Tibial artery (tissue), 4 donors: Measurements from ENCODE around the gene ALOX12.
"Not testable (repeated sequence)": the region's sequence is repeated elsewhere in the genome, so short reads cannot be mapped to it uniquely, and the experiment has no call there.

Source experiments
- DNase-seq, 2 donors: peaks; one replicate each; pipeline ENCODE4 v3.0.0-alpha.2; 2019
- H3K27ac ChIP-seq, 2 donors: fragments of 200-600 bp; sonication (generic) in 1 of 2; 1 replicate in 1 of 2; 2 replicates in 1 of 2; pipeline ENCODE4 v1.5.1; 2018 to 2019; ENCODE audit warnings: mild to moderate bottlenecking in 1 of 2
- H3K27me3 ChIP-seq, 2 donors: fragments of 200-600 bp; sonication (generic) in 1 of 2; one replicate each; pipeline versions ENCODE4 v1.5.1 to v1.6.0; 2016 to 2019
- H3K36me3 ChIP-seq, 3 donors: fragments of 200-600 bp; sonication (generic) in 2 of 3; one replicate each; pipeline ENCODE4 v1.5.1; 2016 to 2019; ENCODE audit warnings: mild to moderate bottlenecking in 2 of 3
- H3K4me1 ChIP-seq, 4 donors: fragments of 200-600 bp; sonication (generic) in 2 of 4; 1 replicate in 3 of 4; 2 replicates in 1 of 4; pipeline ENCODE4 v1.5.1; 2016 to 2019
- H3K4me3 ChIP-seq, 2 donors: fragments of 200-600 bp; sonication (generic) in 1 of 2; 1 replicate in 1 of 2; 2 replicates in 1 of 2; pipeline ENCODE4 v1.5.1; 2018 to 2019; ENCODE audit warnings: mild to moderate bottlenecking in 2 of 2
- H3K9me3 ChIP-seq, 3 donors: fragments of 200-600 bp; sonication (generic) in 1 of 3; one replicate each; pipeline ENCODE4 v1.5.1; 2016 to 2019
- intact Hi-C: fragments of 100-400 bp; cut with DNase I; formaldehyde crosslinking; loops from one replicate; pipeline ENCODE4 v1.15.0; 2023; ENCODE audit warnings: low total_unique reads
- TF ChIP-seq, protein P1 (sequence below), 2 experiments: fragments of 200-600 bp in 1 of 2; fragments of 450-650 bp in 1 of 2; IDR thresholded peaks; one replicate each; pipeline ENCODE4 v1.5.1; 2017 to 2019; ENCODE audit warnings: antibody characterized with exemption in 2 of 2, mild to moderate bottlenecking in 1 of 2, moderate library complexity in 1 of 2

The ALOX12 gene

DNA sequence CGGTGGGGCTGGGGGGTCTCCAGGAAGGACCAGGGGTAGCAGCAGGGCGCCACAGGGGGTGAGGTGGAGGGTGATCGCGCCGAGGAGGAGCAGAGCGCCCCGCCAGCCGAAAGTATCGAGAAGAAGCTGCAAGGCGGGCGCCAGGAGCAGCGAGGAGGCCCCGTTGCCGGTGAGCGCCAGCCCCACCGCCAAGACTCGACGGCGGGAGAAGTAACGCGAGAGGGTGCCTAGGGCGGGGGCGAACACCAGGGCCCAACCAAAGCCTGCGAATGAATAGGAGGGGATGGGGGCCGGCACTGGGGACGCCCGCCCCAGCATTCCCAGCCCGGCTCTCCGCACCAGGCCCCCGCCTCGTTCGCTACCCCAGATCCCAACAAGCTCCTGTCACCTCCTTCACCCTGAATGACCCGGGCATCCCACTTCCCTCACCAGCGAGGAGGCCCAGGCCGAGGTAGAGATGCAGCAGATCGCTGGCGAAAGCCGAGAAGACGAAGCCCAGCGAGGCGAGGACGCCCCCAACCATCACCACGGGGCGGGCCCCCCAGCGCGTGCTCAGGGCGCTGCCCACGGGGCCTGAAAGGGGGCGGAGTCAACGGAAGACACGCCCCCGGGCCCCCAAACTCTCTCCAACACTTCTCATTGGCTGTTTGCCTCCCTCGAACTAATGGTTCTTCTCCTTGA, 46.8 kb downstream of the ALOX12 start:
- H3K4me1 ChIP-seq: peaks cover 0 to 35% (median 26%) of the 10 kb centered on the region in 4 donors

DNA sequence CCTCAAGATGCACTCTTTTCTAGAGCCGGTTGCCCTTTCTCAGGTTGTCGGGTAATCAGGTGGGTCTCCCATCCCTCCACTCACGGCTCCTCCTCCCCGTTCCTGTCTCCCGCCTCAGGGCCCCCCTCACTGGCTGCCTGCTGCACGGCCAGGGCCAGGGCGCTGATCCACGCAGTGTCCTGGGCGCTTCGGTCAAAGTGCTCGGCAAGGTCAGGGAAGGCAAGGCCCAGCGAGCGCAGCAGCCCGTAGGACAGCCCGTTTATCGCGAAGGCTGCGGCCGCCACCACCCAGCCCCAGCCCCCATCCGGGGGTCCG, 47.3 kb downstream of the ALOX12 start:
- H3K36me3 ChIP-seq: no peaks in the 10 kb centered on the region
- no peak overlapping the region for H3K27ac ChIP-seq
- DNase-seq: no peak
- H3K4me3 ChIP-seq: peak overlapping the region; percentile 31 to 47
- TF ChIP-seq, protein P1, sequence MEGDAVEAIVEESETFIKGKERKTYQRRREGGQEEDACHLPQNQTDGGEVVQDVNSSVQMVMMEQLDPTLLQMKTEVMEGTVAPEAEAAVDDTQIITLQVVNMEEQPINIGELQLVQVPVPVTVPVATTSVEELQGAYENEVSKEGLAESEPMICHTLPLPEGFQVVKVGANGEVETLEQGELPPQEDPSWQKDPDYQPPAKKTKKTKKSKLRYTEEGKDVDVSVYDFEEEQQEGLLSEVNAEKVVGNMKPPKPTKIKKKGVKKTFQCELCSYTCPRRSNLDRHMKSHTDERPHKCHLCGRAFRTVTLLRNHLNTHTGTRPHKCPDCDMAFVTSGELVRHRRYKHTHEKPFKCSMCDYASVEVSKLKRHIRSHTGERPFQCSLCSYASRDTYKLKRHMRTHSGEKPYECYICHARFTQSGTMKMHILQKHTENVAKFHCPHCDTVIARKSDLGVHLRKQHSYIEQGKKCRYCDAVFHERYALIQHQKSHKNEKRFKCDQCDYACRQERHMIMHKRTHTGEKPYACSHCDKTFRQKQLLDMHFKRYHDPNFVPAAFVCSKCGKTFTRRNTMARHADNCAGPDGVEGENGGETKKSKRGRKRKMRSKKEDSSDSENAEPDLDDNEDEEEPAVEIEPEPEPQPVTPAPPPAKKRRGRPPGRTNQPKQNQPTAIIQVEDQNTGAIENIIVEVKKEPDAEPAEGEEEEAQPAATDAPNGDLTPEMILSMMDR (IDR thresholded peaks at IDR 0.05): no peak
- H3K4me1 ChIP-seq: peaks cover 0 to 35% (median 26%) of the 10 kb centered on the region in 4 donors
- intact Hi-C loops: no loop called here
- H3K9me3 ChIP-seq: no peaks in the 10 kb centered on the region
- peaks cover 8 to 71% of the 10 kb centered on the region in 2 donors for H3K27me3 ChIP-seq

More for the DNA sequence above, 46.8 kb downstream of the ALOX12 start:
- intact Hi-C loops: no loop called here
- TF ChIP-seq, protein P1 (IDR thresholded peaks at IDR 0.05): no peak
- Histone ChIP-seq H3K27me3 (peaks cover 8 to 68% of the 10 kb centered on the region in 2 donors), H3K4me3 (peak overlapping the region; percentile 31 to 47), H3K36me3 (no peaks in the 10 kb centered on the region), H3K9me3 (no peaks in the 10 kb centered on the region), H3K27ac (no peak overlapping the region)
- no peak for DNase-seq

DNA sequence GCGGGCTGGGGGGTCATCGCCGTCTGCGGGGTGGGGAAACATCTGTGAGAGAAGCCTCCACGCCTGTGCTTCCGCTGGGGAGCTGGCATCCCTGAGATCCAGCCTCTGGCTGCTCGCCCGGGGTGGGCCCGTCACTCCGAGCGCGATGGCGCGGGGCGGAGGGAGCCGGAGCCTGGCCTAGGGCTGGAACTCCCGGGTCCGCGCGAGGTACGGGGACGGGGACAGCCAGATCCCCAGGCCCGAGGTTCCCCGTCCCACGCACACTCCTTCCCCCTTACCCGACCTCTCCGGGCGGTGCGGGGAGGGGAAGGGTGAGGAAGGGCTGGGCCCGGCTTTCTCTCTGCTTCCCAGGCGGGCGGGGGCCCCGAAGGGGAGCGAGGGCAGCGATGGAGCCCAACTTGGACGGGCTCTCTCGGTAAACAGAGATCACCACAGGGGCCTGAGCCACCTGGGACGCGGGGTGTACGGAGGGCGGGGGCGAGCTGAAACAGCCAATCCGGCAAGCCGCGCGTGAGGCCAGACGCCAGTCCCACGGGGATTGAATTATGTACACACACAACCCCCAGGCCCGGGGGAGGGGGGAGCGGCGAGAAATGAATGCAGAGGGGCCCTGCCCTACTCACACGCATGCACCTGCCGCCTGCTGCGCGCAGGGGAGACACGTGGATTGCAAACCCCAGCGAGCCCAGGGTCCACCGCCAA, 47.8 kb downstream of the ALOX12 start, which contains the start of gene SLC16A11:
Gene SLC16A11 (minus strand): TSS at position 596 of the 702 bp plus-strand sequence. CDS start 579 bp downstream, at position 17.
- peaks cover 0 to 35% (median 26%) of the 10 kb centered on the region in 4 donors for H3K4me1 ChIP-seq
- no peaks in the 10 kb centered on the region for H3K9me3 ChIP-seq
- TF ChIP-seq, protein P1 (IDR thresholded peaks at IDR 0.05): no peak
- peak in 1 of 2 donors; percentile 24 for DNase-seq
- intact Hi-C loops: no loop called here
- no peaks in the 10 kb centered on the region for H3K36me3 ChIP-seq
- peaks cover 8 to 71% of the 10 kb centered on the region in 2 donors for H3K27me3 ChIP-seq
- no peak within 1 kb of the TSS for H3K27ac ChIP-seq
- H3K4me3 ChIP-seq: peak within 1 kb of the TSS; percentile 31 to 47

DNA sequence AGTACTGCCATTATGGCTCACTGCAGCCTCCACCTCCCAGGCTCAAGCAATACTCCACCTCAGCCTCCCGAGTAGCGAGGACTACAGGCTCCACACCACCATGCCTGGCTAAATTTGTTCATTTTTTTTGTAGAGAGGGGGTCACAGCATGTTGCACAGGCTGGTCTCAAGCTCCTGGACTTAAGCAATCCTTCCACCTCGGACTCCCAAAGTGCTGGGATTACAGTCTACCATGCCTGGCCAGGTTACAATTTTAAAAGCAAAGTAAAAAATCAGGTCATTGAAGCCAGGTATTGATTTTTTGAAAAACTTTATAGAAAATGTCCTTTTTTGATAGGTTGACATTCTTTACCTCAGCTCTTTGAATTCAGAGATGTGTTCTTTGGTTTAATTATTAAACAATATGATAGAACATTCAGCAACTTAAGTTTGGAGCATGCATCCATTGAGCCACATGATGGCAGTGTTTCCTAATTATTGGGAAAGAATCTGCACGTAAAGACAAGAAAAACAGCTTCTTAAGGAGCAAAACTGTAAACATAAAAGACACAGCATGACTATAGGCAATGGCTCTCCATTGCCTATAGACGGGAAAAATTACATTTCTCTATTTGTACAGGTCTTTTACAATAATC, 49.8 kb downstream of the ALOX12 start:
- H3K27ac ChIP-seq: no peak overlapping the region
- DNase-seq: no peak
- H3K9me3 ChIP-seq: no peaks in the 10 kb centered on the region
- peaks cover 8 to 74% of the 10 kb centered on the region in 2 donors for H3K27me3 ChIP-seq
- intact Hi-C loops: loop anchor here (5.0 kb wide), 1 partner anchor 92 kb away; no protein-coding TSS in a partner anchor
- TF ChIP-seq, protein P1 (IDR thresholded peaks at IDR 0.05): peak; percentile 70 to 75
- H3K4me1 ChIP-seq: peaks cover 0 to 35% (median 26%) of the 10 kb centered on the region in 4 donors
- no peaks in the 10 kb centered on the region for H3K36me3 ChIP-seq
- no peak overlapping the region for H3K4me3 ChIP-seq

DNA sequence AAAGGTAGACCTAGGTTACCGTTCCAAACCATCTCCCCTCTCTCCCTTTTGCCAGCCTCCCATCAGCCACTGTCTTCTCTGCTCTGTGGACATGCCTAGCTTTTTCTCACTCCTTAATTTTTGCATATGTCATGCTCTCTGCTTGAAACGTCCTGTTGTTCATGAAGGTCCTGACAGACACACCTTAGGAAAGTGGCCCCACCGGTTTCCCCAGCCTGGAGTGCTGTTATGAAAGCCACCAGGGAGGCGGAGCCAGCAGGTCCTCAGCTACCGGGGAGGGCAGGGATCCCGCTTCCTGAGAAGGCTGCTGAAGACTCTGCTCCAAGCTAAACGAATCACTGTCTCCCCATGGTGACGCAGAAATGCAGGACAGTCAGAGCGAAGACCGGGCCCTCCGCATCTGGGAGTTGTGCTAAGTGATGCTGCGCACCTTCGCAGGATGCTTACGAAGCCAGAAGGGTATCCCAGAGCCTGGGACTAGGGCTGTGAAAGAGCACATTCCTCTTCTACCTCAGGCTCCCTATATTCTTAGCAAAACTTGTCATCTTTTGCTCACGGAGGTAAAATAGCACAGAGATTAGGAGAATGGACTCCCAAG, 50.4 kb downstream of the ALOX12 start:
- no peak for DNase-seq
- TF ChIP-seq, protein P1 (IDR thresholded peaks at IDR 0.05): no peak
- H3K4me3 ChIP-seq: no peak overlapping the region
- H3K9me3 ChIP-seq: no peaks in the 10 kb centered on the region
- H3K4me1 ChIP-seq: peaks cover 0 to 35% (median 26%) of the 10 kb centered on the region in 4 donors
- H3K27ac ChIP-seq: no peak overlapping the region
- H3K36me3 ChIP-seq: no peaks in the 10 kb centered on the region
- intact Hi-C loops: loop anchor here (5.0 kb wide), 1 partner anchor 91 kb away; no protein-coding TSS in a partner anchor
- H3K27me3 ChIP-seq: peaks cover 8 to 80% of the 10 kb centered on the region in 2 donors

DNA sequence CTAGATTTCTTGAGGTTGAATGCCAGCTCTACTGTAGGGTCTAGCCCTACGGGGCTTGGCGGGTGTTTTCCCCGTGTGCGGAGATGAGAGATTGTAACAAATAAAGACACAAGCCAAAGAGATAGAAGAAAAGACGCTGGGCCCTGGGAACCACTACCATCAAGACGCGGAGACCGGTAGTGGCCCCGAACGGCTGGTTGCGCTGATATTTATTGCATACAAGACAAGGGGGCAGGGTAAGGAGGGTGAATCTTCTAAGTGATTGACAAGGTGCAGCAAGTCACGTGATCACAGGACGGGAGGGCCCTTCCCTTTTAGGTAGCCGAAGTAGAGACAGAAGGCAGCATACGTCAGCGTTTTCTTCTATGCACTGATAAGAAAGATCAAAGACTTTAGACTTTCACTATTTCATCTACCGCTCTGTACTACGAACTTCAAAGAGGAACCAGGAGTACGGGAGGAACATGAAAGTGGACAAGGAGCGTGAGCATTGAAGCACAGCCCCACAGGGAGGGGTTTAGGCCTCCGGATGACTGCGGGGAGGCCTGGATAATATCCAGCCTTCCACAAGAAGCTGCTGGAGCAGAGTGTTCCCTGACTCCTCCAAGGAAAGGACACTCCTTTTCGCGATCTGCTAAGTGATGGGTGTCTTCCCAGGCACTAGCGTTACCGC, 51.0 kb downstream of the ALOX12 start:
- not testable (repeated sequence) for H3K36me3 ChIP-seq, DNase-seq, H3K9me3 ChIP-seq, H3K4me3 ChIP-seq, H3K27ac ChIP-seq
- Histone ChIP-seq H3K4me1 (peaks cover 0 to 35% (median 26%) of the 10 kb centered on the region in 4 donors), H3K27me3 (peaks cover 8 to 80% of the 10 kb centered on the region in 2 donors)
- intact Hi-C loops: loop anchor here (5.0 kb wide), 1 partner anchor 90 kb away; no protein-coding TSS in a partner anchor
